ENCODE measurements around the gene CST8.

The CST8 gene

GRCh38 chr20:23488996-23489395 lies 1.9 kb upstream of the CST8 start:
- H2BK12ac ChIP-seq (ENCODE audit: low read length): no peak overlapping the region
- H2AFZ ChIP-seq (ENCODE audit: low read length): no peak overlapping the region
- no peak overlapping the region for H3K9ac ChIP-seq (ENCODE audit: low read depth, low read length, poor library complexity)
- no peak overlapping the region for H2BK5ac ChIP-seq (ENCODE audit: low read length)
- no peak overlapping the region for H3K27ac ChIP-seq (replicated peaks; ENCODE audit: low read length)
- H3K9me3 ChIP-seq (replicated peaks in 1 of 2; ENCODE audit: control insufficient read depth in 2 of 2, insufficient read depth in 1 of 2, low read depth in 1 of 2, low read length in 2 of 2): no peaks in the 10 kb centered on the region
- no peak overlapping the region for H2BK120ac ChIP-seq (ENCODE audit: low read depth, low read length)
- H3K4me1 ChIP-seq (ENCODE audit: control insufficient read depth in 2 of 2, insufficient read depth in 1 of 2, low read depth in 1 of 2, low read length in 2 of 2): peaks cover 0 to 2% of the 10 kb centered on the region in 2 donors
- DNase-seq (ENCODE audit: low spot score): no peak
- H4K91ac ChIP-seq (ENCODE audit: low read depth, low read length, poor library complexity): no peak overlapping the region
- H3K4me3 ChIP-seq (ENCODE audit: low read length in 2 of 2): no peak overlapping the region
- no peak overlapping the region for H3K14ac ChIP-seq (ENCODE audit: low read length)
- H2BK15ac ChIP-seq (ENCODE audit: low read length): no peak overlapping the region
- H3K18ac ChIP-seq (ENCODE audit: low read length): no peak overlapping the region
- no peaks in the 10 kb centered on the region for H3K79me1 ChIP-seq (ENCODE audit: low read depth, low read length)
- WGBS, 2 donors (ENCODE audit: extremely low coverage in 2 of 2, insufficient read length in 2 of 2, insufficient replicate concordance in 1 of 2): no CpG with 5 or more reads among the region's 3 CpGs
- no peak overlapping the region for H3K4ac ChIP-seq (ENCODE audit: low read length)
- H3K27me3 ChIP-seq (ENCODE audit: control insufficient read depth in 3 of 3, insufficient read depth in 3 of 3, low read depth in 1 of 3, low read length in 3 of 3): no peaks in the 10 kb centered on the region
- no peak overlapping the region for H3K4me2 ChIP-seq (ENCODE audit: insufficient read depth, low read length, poor library complexity, severe bottlenecking)
- H2AK5ac ChIP-seq (ENCODE audit: low read depth, low read length): no peak overlapping the region
- no peak overlapping the region for H4K8ac ChIP-seq (ENCODE audit: low read depth, low read length)
- H3K36me3 ChIP-seq (replicated peaks in 1 of 2; ENCODE audit: control insufficient read depth in 2 of 2, insufficient read depth in 2 of 2, low read length in 2 of 2): no peaks in the 10 kb centered on the region
- H3K23ac ChIP-seq (ENCODE audit: low read depth, low read length, poor library complexity): no peak overlapping the region

GRCh38 chr20:23492292-23492691 lies 1.4 kb downstream of the CST8 start:
- Histone ChIP-seq H3K4me3 (ENCODE audit: low read length in 2 of 2) (no peak overlapping the region), H3K36me3 (replicated peaks in 1 of 2; ENCODE audit: control insufficient read depth in 2 of 2, insufficient read depth in 2 of 2, low read length in 2 of 2) (no peaks in the 10 kb centered on the region), H2BK15ac (ENCODE audit: low read length) (no peak overlapping the region), H3K27me3 (ENCODE audit: control insufficient read depth in 3 of 3, insufficient read depth in 3 of 3, low read depth in 1 of 3, low read length in 3 of 3) (no peaks in the 10 kb centered on the region), H3K14ac (ENCODE audit: low read length) (no peak overlapping the region), H2BK12ac (ENCODE audit: low read length) (no peak overlapping the region), H2BK5ac (ENCODE audit: low read length) (no peak overlapping the region), H4K8ac (ENCODE audit: low read depth, low read length) (no peak overlapping the region), H3K18ac (ENCODE audit: low read length) (no peak overlapping the region), H4K91ac (ENCODE audit: low read depth, low read length, poor library complexity) (no peak overlapping the region), H3K79me1 (ENCODE audit: low read depth, low read length) (no peaks in the 10 kb centered on the region), H3K9me3 (replicated peaks in 1 of 2; ENCODE audit: control insufficient read depth in 2 of 2, insufficient read depth in 1 of 2, low read depth in 1 of 2, low read length in 2 of 2) (peaks cover 0 to 3% of the 10 kb centered on the region in 2 donors), H3K4ac (ENCODE audit: low read length) (no peak overlapping the region), H3K4me1 (ENCODE audit: control insufficient read depth in 2 of 2, insufficient read depth in 1 of 2, low read depth in 1 of 2, low read length in 2 of 2) (peaks cover 0 to 2% of the 10 kb centered on the region in 2 donors), H2AFZ (ENCODE audit: low read length) (no peak overlapping the region), H3K4me2 (ENCODE audit: insufficient read depth, low read length, poor library complexity, severe bottlenecking) (no peak overlapping the region), H2AK5ac (ENCODE audit: low read depth, low read length) (no peak overlapping the region), H2BK120ac (ENCODE audit: low read depth, low read length) (no peak overlapping the region), H3K9ac (ENCODE audit: low read depth, low read length, poor library complexity) (no peak overlapping the region), H3K27ac (replicated peaks; ENCODE audit: low read length) (no peak overlapping the region), H3K23ac (ENCODE audit: low read depth, low read length, poor library complexity) (no peak overlapping the region)
- no peak for DNase-seq (ENCODE audit: low spot score)

GRCh38 chr20:23493172-23493772 lies 2.4 kb downstream of the CST8 start:
- no peak overlapping the region for H3K18ac ChIP-seq (ENCODE audit: low read length)
- H2BK12ac ChIP-seq (ENCODE audit: low read length): no peak overlapping the region
- peaks cover 0 to 6% (median 0%) of the 10 kb centered on the region in 3 experiments for H3K27me3 ChIP-seq (ENCODE audit: control insufficient read depth in 3 of 3, insufficient read depth in 3 of 3, low read depth in 1 of 3, low read length in 3 of 3)
- no peak overlapping the region for H2BK5ac ChIP-seq (ENCODE audit: low read length)
- H2BK15ac ChIP-seq (ENCODE audit: low read length): no peak overlapping the region
- H4K8ac ChIP-seq (ENCODE audit: low read depth, low read length): no peak overlapping the region
- no peak overlapping the region for H4K91ac ChIP-seq (ENCODE audit: low read depth, low read length, poor library complexity)
- WGBS, 2 donors (ENCODE audit: extremely low coverage in 2 of 2, insufficient read length in 2 of 2, insufficient replicate concordance in 1 of 2): no CpG with 5 or more reads among the region's 3 CpGs
- no peak overlapping the region for H3K9ac ChIP-seq (ENCODE audit: low read depth, low read length, poor library complexity)
- no peak overlapping the region for H3K4ac ChIP-seq (ENCODE audit: low read length)
- no peak overlapping the region for H2AK5ac ChIP-seq (ENCODE audit: low read depth, low read length)
- H2BK120ac ChIP-seq (ENCODE audit: low read depth, low read length): no peak overlapping the region
- no peak overlapping the region for H3K14ac ChIP-seq (ENCODE audit: low read length)
- H3K79me1 ChIP-seq (ENCODE audit: low read depth, low read length): no peaks in the 10 kb centered on the region
- no peak overlapping the region for H3K4me2 ChIP-seq (ENCODE audit: insufficient read depth, low read length, poor library complexity, severe bottlenecking)
- H3K27ac ChIP-seq (replicated peaks; ENCODE audit: low read length): no peak overlapping the region
- DNase-seq (ENCODE audit: low spot score): no peak
- H3K23ac ChIP-seq (ENCODE audit: low read depth, low read length, poor library complexity): no peak overlapping the region
- no peaks in the 10 kb centered on the region for H3K36me3 ChIP-seq (replicated peaks in 1 of 2; ENCODE audit: control insufficient read depth in 2 of 2, insufficient read depth in 2 of 2, low read length in 2 of 2)
- H3K4me1 ChIP-seq (ENCODE audit: control insufficient read depth in 2 of 2, insufficient read depth in 1 of 2, low read depth in 1 of 2, low read length in 2 of 2): peaks cover 0 to 2% of the 10 kb centered on the region in 2 donors
- no peak overlapping the region for H3K4me3 ChIP-seq (ENCODE audit: low read length in 2 of 2)
- H2AFZ ChIP-seq (ENCODE audit: low read length): no peak overlapping the region
- H3K9me3 ChIP-seq (replicated peaks in 1 of 2; ENCODE audit: control insufficient read depth in 2 of 2, insufficient read depth in 1 of 2, low read depth in 1 of 2, low read length in 2 of 2): peaks cover 0 to 3% of the 10 kb centered on the region in 2 donors

- H2BK12ac ChIP-seq (ENCODE audit: low read length): no peak overlapping the region
- no peak overlapping the region for H4K91ac ChIP-seq (ENCODE audit: low read depth, low read length, poor library complexity)
- no peak overlapping the region for H2AFZ ChIP-seq (ENCODE audit: low read length)
- no peaks in the 10 kb centered on the region for H3K79me1 ChIP-seq (ENCODE audit: low read depth, low read length)
- no CpG with 5 or more reads among the region's 1 CpG for WGBS, 2 donors (ENCODE audit: extremely low coverage in 2 of 2, insufficient read length in 2 of 2, insufficient replicate concordance in 1 of 2)
- no peak overlapping the region for H3K18ac ChIP-seq (ENCODE audit: low read length)
- no peak overlapping the region for H2BK120ac ChIP-seq (ENCODE audit: low read depth, low read length)
- H3K4ac ChIP-seq (ENCODE audit: low read length): no peak overlapping the region
- no peak for DNase-seq (ENCODE audit: low spot score)
- H4K8ac ChIP-seq (ENCODE audit: low read depth, low read length): no peak overlapping the region
- no peak overlapping the region for H3K4me3 ChIP-seq (ENCODE audit: low read length in 2 of 2)
- H3K14ac ChIP-seq (ENCODE audit: low read length): no peak overlapping the region
- peaks cover 0 to 3% of the 10 kb centered on the region in 2 donors for H3K9me3 ChIP-seq (replicated peaks in 1 of 2; ENCODE audit: control insufficient read depth in 2 of 2, insufficient read depth in 1 of 2, low read depth in 1 of 2, low read length in 2 of 2)
- no peak overlapping the region for H3K23ac ChIP-seq (ENCODE audit: low read depth, low read length, poor library complexity)
- H3K27ac ChIP-seq (replicated peaks; ENCODE audit: low read length): no peak overlapping the region
- H2AK5ac ChIP-seq (ENCODE audit: low read depth, low read length): no peak overlapping the region
- H3K9ac ChIP-seq (ENCODE audit: low read depth, low read length, poor library complexity): no peak overlapping the region
- H3K36me3 ChIP-seq (replicated peaks in 1 of 2; ENCODE audit: control insufficient read depth in 2 of 2, insufficient read depth in 2 of 2, low read length in 2 of 2): no peaks in the 10 kb centered on the region
- H3K27me3 ChIP-seq (ENCODE audit: control insufficient read depth in 3 of 3, insufficient read depth in 3 of 3, low read depth in 1 of 3, low read length in 3 of 3): peaks cover 0 to 28% (median 0%) of the 10 kb centered on the region in 3 experiments
- H3K4me1 ChIP-seq (ENCODE audit: control insufficient read depth in 2 of 2, insufficient read depth in 1 of 2, low read depth in 1 of 2, low read length in 2 of 2): peaks cover 0 to 9% of the 10 kb centered on the region in 2 donors
- no peak overlapping the region for H3K4me2 ChIP-seq (ENCODE audit: insufficient read depth, low read length, poor library complexity, severe bottlenecking)
- H2BK5ac ChIP-seq (ENCODE audit: low read length): no peak overlapping the region
- H2BK15ac ChIP-seq (ENCODE audit: low read length): no peak overlapping the region
Observed at GRCh38 chr20:23497536-23497935, 6.6 kb downstream of the CST8 start.

Measured in neuronal stem cell (in vitro differentiated cells).